Measurements from ENCODE around the gene ITGA4. TPM values are rescaled to one million over a fixed set of nuclear protein-coding genes. Genes with fewer than 3 reads are reported as not detected.

ITGA4 gene
- total RNA-seq, 1 experiment from 2014 or later = not detected

DNA sequence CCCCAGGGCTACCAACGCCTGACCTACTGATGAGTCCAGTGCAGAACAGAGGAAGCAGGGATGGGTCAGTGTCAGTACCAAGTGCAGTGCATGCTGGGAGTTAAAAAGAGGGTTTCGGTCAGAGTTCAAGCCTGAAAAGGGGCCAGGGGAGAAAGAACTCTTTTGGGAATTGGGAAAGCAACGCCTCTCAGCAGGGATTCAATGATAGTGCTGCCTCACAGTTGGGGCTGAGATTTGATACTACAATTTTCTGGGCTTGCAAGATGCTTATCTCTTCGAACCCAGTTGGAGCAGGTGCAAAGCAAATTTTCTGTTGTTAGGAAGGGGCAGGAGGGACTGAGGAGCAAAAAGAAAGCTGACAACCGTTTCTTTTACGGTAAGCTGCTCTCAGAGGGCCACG is 117.1 kb downstream of the ITGA4 start:
- no peak for DNase-seq (ENCODE audit: low spot score)

DNA sequence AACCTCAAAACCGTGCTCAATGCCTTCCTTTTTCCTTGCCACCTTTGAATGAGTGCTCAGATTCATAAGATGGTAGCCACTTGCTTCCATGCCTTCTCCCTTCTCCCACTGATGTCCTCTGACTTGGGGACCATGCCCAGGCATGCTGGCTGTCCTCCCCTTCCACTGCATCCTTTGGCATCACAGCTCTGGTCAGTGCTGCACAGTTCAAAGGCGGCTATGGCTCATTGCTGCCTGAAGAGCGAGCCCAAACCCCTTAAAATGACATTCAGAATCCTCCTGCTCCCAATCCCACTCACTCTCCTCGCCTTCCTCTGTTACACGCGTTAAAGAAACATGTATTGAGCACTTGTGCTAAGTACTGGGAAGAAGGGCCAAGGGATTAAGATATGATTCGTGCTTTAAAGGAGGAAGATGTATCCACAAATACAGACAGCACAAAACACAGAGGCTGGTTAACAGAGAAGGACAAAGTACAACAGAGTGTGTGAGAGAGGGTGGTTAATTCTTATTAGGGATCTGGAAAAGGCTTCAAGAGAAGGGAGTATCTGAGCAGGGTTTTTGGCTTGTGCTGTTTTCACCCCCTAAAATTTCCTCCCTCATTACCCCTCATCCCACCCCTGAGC is 118.0 kb downstream of the ITGA4 start:
- peak; percentile 23 for DNase-seq (ENCODE audit: low spot score)

GRCh38 chr2:181575650-181576025 is 118.5 kb downstream of the ITGA4 start:
- peak; percentile 21 for DNase-seq (ENCODE audit: low spot score)

DNA sequence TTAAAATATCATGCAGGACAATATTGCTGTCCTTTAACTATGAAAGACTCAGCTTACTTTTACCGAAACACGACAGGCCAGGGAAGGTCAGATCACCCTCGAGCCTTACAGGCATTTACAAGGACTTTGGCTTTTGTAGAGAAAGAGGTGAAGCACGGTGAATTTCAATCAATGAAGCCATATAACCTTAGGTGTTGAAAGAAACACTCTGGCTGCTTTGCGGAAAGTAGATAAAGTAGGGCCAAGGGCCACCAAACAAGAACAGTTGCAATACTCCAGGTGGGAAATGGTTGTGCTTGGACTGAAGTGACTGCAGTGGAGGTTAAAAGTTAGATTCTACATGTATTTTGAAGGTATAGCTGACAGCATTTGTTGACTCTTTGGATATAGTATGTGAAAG is 119.2 kb downstream of the ITGA4 start:
- DNase-seq (ENCODE audit: low spot score) = no peak

DNA sequence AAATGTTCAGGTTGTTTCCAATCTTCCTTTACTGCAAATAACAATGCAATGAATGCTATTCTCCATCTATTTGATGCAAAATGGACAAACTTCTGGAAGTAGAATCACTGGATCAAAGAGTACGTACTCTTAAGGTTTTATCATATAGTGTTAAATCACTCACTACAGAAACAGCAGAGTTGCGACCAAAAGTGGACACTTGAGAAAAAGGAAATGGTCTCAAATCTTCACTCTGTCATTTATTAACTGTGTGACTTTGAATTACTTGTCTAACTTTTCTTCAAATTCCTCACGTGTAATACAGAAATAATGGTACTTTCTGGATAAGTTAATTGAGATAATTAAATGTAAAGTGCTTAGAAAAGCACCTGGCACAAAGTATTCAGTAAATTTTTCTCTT is 121.6 kb downstream of the ITGA4 start:
- DNase-seq (ENCODE audit: low spot score) = no peak

DNA sequence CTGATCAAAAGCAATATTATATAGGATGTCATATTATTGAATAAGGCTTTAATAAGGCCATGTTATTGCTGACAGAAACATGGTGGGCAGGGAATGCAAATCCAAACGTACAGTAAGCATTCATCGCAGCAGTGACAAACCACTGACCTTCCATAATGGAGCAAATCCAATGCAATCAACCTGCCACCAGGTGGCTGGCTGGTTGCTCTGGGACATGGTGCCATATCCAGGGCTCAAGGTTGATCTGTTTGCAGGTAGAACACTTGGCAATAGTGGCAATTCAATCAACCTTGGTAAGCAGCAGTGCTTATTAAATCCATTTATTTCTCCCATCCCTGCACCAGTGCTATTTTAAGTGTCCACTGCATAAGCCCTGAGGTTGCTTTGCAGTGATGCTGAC is 124.3 kb downstream of the ITGA4 start:
- peak; percentile 45 for DNase-seq (ENCODE audit: low spot score)

DNA sequence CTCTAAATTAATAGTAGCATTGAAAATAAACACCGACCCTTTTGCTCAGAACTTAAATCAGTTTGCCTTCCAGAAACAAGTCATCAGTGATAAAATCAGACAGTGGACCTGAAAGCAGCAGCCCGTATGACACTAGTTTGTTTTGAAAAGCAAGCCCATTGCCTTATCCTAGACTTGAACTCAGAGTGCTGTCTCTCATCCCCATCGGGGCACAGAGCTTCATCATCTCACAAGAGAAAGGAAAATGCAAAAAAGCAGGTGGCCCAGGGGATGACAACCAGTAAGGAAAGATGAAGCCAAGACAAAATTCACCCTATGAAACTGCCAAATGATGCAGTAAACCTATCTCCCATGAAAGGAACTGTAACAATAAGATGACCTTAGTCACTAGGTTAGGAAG is 128.5 kb downstream of the ITGA4 start:
- peak; percentile 16 for DNase-seq (ENCODE audit: low spot score)

Other genes starting within 250 kb of the ITGA4 start
- 0.20 and 0.83 TPM in 2 replicates for gene CERKL, start 199.7 kb downstream of the ITGA4 start, total RNA-seq (2014; rRNA removed; shearing (Covaris generic))
- gene NEUROD1, start 223.1 kb downstream of the ITGA4 start, total RNA-seq (2014; rRNA removed; shearing (Covaris generic)) = not detected in 2 replicates

All from HT-29 (cell line).